Measurements from ENCODE around the gene UMODL1. TPM values are rescaled to one million over a fixed set of nuclear protein-coding genes. Genes with fewer than 3 reads are reported as not detected.

UMODL1 gene
- total RNA-seq, 1 experiment from 2014 or later = not detected

- Mint-ChIP-seq H3K27me3 (ENCODE audit: low read depth) (peaks cover 25% of the 10 kb centered on the region), H3K4me1 (peaks cover 15 to 24% of the 10 kb centered on the region in 2 experiments), H3K36me3 (ENCODE audit: insufficient read depth in 1 of 3, low read depth in 3 of 3) (peaks cover 7 to 13% (median 9%) of the 10 kb centered on the region in 3 experiments; a peak in 6 of 7 replicates), H3K9me3 (peaks cover 12 to 16% of the 10 kb centered on the region in 2 experiments), H3K27ac (no peak overlapping the region), H3K4me3 (no peak overlapping the region)
- Histone ChIP-seq H2BK12ac (ENCODE audit: insufficient read length, low read depth, low read length) (no peak overlapping the region), H3K14ac (ENCODE audit: insufficient read depth, low read length) (no peak overlapping the region), H4K91ac (ENCODE audit: insufficient read length, low read depth, low read length) (no peak overlapping the region), H3K56ac (ENCODE audit: insufficient read length, low read depth, low read length) (no peak overlapping the region), H3K23ac (ENCODE audit: insufficient read length, low read depth, low read length) (no peak overlapping the region), H2BK15ac (ENCODE audit: low read depth, low read length) (no peak overlapping the region), H3K79me2 (ENCODE audit: insufficient read depth, low read length) (no peaks in the 10 kb centered on the region), H2BK120ac (ENCODE audit: low read depth, low read length, poor library complexity, severe bottlenecking) (no peak overlapping the region), H2AFZ (ENCODE audit: low read length) (no peak overlapping the region), H3K4ac (ENCODE audit: low read depth, low read length) (no peak overlapping the region), H3K79me1 (ENCODE audit: insufficient read depth, low read depth, low read length, poor library complexity, severe bottlenecking) (no peaks in the 10 kb centered on the region), H3K9me3 (ENCODE audit: control insufficient read depth, low read depth, low read length) (no peaks in the 10 kb centered on the region), H4K8ac (replicated peaks; ENCODE audit: insufficient read length, low read depth, low read length) (no peak overlapping the region), H4K20me1 (ENCODE audit: control insufficient read depth, insufficient read depth, insufficient read length) (no peaks in the 10 kb centered on the region), H3T11ph (ENCODE audit: low read length) (no peak overlapping the region), H2AK5ac (ENCODE audit: insufficient read length, low read length) (no peak overlapping the region), H3K9ac (ENCODE audit: extremely low read depth, insufficient read length, low read length) (no peak overlapping the region), H3K4me1 (ENCODE audit: insufficient read depth, low read length) (no peaks in the 10 kb centered on the region), H3K18ac (ENCODE audit: insufficient read length, low read depth, low read length) (no peak overlapping the region), H3K23me2 (ENCODE audit: insufficient read length, low read depth, low read length, poor library complexity, severe bottlenecking) (no peaks in the 10 kb centered on the region), H2BK5ac (ENCODE audit: insufficient read length, low read length) (no peak overlapping the region), H3K27me3 (ENCODE audit: insufficient read depth, low read length) (no peaks in the 10 kb centered on the region), H3K4me2 (ENCODE audit: insufficient read depth, insufficient read length, low read length) (no peak overlapping the region), H2BK20ac (ENCODE audit: low read depth, low read length, poor library complexity, severe bottlenecking) (no peak overlapping the region), H4K5ac (ENCODE audit: insufficient read length, low read depth, low read length) (no peak overlapping the region), H3K27ac (ENCODE audit: insufficient read length, low read depth, low read length) (no peak overlapping the region)
- DNase-seq = no peak
- no peak for TF ChIP-seq CTCF (conservative IDR thresholded peaks at IDR 0.05)
- WGBS (ENCODE audit: extremely low coverage, insufficient read length, low lambda C conversion rate) = no CpG with 5 or more reads among the region's 9 CpGs
Measured at GRCh38 chr21:42093186-42093585, 22.1 kb downstream of the UMODL1 start.
